ENCODE data around the gene GJD3.

Gene GJD3

DNA sequence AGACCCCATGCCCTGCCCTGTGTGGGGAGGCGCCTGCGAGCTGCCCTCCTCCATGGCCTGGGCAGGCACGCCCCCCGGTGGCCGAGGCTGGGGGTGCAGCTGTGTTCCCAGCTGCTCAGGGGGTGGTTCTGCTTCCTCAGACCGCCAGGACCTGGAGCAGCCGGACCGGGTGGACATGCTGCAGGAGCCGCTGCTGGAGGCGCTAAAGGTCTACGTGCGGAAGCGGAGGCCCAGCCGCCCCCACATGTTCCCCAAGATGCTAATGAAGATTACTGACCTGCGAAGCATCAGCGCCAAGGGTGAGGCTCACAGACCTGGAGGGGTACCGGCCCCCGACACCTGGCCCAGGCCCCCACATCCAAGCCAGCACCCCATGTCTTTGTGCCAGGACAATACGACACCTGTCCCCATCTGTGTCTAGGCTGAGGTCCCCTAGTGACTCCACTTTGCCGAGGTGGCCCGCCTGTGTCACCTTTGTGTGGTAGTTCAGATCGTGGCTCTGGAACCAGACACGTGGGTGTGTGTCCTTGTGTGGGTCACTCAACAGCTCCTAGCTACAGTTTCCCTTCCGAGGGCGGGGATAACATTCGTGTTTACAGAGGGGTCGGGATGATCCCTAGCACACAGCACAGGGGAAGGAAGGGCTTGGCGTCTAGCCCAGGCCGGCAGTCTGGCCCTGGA is 9.3 kb downstream of the GJD3 start:
- no peak overlapping the region for H3K4me3 ChIP-seq (ENCODE audit: low read depth, low read length)
- no peak for DNase-seq (ENCODE audit: low read depth)
- in situ Hi-C loops (cut with HindIII; ENCODE audit: low sequenced_read_pairs) = no loop called here

DNA sequence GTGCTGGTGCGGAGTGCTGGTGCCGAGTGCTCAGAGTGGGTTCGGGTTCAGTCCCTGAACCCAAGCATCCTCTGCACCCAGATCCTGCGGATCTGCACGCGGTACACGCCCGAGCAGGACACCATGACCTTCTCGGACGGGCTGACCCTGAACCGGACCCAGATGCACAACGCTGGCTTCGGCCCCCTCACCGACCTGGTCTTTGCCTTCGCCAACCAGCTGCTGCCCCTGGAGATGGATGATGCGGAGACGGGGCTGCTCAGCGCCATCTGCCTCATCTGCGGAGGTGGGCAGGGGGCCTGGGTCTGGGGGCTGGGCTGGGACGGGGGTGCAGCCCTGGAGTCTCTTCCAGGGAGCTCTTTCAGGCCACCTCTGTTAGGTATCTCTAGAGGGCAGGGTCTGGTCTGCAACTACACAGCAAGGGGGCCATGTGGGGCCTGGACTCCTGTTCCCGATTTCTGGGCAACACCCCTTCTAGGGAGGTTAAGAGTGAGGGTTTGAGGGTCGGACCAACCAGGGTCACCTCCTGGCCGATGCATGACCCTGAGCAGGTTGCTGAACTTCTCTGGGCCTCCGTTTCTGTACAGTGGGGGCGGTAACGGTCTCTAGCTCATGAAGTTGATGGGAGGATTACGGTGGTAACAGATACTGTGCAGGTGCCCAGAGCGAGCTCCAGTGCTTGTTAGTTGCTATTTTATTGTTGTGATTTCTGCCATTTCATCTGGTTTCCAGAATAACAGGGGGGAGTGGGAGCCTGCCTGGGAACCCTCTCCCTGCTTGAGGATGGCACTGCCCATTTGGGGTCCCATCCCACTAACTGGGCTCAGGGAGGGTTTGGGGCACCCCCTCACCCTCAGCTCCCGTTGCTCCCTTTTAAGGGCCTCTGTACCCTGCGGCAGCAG is 10.1 kb downstream of the GJD3 start:
- in situ Hi-C loops (cut with HindIII; ENCODE audit: low sequenced_read_pairs) = loop anchor here (5.0 kb wide), 1 partner anchor 52 kb away; no protein-coding TSS in a partner anchor
- DNase-seq (ENCODE audit: low read depth) = no peak
- H3K4me3 ChIP-seq (ENCODE audit: low read depth, low read length) = no peak overlapping the region
- TF ChIP-seq, protein P1, sequence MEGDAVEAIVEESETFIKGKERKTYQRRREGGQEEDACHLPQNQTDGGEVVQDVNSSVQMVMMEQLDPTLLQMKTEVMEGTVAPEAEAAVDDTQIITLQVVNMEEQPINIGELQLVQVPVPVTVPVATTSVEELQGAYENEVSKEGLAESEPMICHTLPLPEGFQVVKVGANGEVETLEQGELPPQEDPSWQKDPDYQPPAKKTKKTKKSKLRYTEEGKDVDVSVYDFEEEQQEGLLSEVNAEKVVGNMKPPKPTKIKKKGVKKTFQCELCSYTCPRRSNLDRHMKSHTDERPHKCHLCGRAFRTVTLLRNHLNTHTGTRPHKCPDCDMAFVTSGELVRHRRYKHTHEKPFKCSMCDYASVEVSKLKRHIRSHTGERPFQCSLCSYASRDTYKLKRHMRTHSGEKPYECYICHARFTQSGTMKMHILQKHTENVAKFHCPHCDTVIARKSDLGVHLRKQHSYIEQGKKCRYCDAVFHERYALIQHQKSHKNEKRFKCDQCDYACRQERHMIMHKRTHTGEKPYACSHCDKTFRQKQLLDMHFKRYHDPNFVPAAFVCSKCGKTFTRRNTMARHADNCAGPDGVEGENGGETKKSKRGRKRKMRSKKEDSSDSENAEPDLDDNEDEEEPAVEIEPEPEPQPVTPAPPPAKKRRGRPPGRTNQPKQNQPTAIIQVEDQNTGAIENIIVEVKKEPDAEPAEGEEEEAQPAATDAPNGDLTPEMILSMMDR (IDR thresholded peaks at IDR 0.05; ENCODE audit: low read depth, low read length, missing control alignments) = no peak

More for the DNA sequence above, 9.3 kb downstream of the GJD3 start:
- TF ChIP-seq, protein P1 (IDR thresholded peaks at IDR 0.05; ENCODE audit: low read depth, low read length, missing control alignments) = peak; percentile 88

DNA sequence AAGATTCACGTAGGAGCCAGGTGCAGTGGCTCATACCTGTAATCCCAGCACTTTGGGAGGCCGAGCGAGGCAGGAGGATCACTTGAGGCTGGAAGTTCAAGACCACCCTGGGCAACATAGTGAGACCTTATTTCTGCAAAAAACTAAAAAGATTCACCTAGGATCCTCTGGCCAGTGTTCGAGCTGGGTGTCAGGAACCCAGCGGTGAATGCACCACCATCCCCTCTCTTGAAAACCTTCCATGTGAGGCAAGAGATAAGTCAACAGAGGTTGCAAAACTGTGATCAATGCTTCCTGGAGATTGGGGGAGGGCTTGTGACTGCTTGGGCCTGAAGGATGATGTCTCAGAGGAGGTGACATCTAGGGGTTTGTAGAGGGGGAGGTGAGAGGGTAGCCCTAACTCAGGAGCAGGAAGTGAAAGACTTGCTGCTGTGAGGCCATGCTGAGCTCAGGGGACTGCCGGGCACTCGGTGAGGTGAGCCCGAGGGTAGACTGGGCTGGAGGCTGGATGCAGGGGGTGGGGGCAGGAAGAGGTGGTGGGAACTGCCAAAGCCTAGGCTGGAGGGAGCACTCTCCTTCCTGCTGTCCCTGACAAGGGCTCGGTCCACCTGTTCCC is 11.7 kb downstream of the GJD3 start:
- in situ Hi-C loops (cut with HindIII; ENCODE audit: low sequenced_read_pairs) = loop anchor here (5.0 kb wide), 1 partner anchor 51 kb away; no protein-coding TSS in a partner anchor
- DNase-seq (ENCODE audit: low read depth) = no peak

DNA sequence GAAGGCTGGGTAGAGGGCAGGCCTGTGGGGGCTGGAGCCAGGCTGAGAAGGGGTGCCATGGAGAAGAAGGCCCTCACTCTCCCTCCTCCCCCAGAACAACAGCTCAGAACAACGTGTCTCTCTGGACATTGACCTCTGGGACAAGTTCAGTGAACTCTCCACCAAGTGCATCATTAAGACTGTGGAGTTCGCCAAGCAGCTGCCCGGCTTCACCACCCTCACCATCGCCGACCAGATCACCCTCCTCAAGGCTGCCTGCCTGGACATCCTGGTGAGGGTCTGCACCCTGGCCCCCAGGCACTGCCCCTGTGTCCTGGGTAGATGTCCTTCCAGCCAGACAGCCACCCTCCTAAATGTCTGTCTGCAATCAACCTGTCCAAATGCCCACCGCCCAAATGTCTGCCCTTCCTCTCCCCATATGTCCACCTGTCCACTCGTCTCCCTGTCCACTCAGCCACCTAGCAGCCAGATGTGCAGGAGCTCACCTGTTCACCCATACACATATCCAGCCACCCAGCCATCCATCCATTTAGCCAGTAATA is 12.2 kb downstream of the GJD3 start:
- in situ Hi-C loops (cut with HindIII; ENCODE audit: low sequenced_read_pairs) = loop anchor here (5.0 kb wide), 1 partner anchor 50 kb away; no protein-coding TSS in a partner anchor
- DNase-seq (ENCODE audit: low read depth) = no peak
- TF ChIP-seq, protein P1 (IDR thresholded peaks at IDR 0.05; ENCODE audit: low read depth, low read length, missing control alignments) = no peak
- no peak overlapping the region for H3K4me3 ChIP-seq (ENCODE audit: low read depth, low read length)

More for the DNA sequence above, 11.7 kb downstream of the GJD3 start:
- TF ChIP-seq, protein P1 (IDR thresholded peaks at IDR 0.05; ENCODE audit: low read depth, low read length, missing control alignments) = no peak
- no peak overlapping the region for H3K4me3 ChIP-seq (ENCODE audit: low read depth, low read length)

DNA sequence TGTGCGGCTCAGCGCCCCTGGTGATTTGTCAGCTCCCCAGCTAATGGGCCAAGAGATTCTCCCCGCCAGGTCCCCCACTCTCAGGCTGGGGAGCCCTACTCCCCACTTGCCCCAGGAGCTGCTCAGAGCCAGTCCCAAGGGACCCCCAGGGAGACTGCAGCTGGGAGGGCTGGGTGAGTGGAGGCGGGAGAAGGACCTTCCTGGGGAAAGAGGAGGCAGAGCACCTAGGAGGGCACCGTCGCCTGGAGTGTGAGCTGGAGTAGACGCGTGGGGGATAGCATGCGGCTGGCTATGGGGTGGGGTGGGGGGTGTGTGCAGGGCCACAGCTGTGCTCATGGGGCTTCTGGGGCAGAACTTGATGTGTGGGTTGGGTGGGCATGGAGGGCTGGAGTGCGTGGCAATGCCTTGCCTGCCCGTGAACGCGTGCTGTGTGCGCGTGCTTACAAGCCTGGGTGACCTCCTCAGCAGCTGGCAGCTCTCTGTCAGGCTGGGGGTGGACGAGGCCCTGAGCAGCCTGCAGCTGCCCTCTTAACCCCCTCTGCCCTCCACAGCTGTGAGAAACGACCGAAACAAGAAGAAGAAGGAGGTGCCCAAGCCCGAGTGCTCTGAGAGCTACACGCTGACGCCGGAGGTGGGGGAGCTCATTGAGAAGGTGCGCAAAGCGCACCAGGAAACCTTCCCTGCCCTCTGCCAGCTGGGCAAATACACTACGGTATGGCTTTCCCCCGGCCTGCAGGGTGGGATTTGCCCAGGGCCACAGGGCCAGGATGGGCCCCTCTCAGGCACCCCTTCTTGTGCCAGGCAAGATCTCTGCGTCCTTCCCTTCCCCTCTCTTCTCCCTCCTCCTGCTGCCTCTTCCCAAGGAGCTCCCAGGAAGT is 12.9 kb downstream of the GJD3 start:
- in situ Hi-C loops (cut with HindIII; ENCODE audit: low sequenced_read_pairs) = loop anchor here (5.0 kb wide), 1 partner anchor 49 kb away; no protein-coding TSS in a partner anchor
- no peak overlapping the region for H3K4me3 ChIP-seq (ENCODE audit: low read depth, low read length)
- TF ChIP-seq, protein P1 (IDR thresholded peaks at IDR 0.05; ENCODE audit: low read depth, low read length, missing control alignments) = no peak
- DNase-seq (ENCODE audit: low read depth) = no peak
